Panc1 (cell line): ENCODE measurements around the gene SPRR2A. TPM values are rescaled to one million over a fixed set of nuclear protein-coding genes. Genes with fewer than 3 reads are reported as not detected.

Experiments used
- ATAC-seq: fragments of 200-7000 bp; cut with Tn5 transposase; 2 replicates; pipeline ENCODE4 v1.9.1; 2020; ENCODE audit warnings: mild to moderate bottlenecking, moderate library complexity
- BruUV-seq: library from RNA; stranded (reverse); fragments of 400-500 nt; replicated peaks from 2 replicates; lab custom pipeline; 2021; lab: Mats Ljungman, UMichigan
- CTCF ChIA-PET: fragments of 300-600 bp; sonication (Branson Sonifier 250); formaldehyde crosslinking; loops from one replicate; lab custom pipeline; 2022; ENCODE audit warnings: antibody characterized with exemption; lab: Charles Lee
- POLR2A ChIA-PET: fragments of 300-600 bp; sonication (Branson Sonifier 250); formaldehyde crosslinking; loops from one replicate; lab custom pipeline; 2022; ENCODE audit warnings: antibody characterized with exemption; lab: Charles Lee
- DNase-seq: peaks from one replicate; pipeline ENCODE4 v3.0.0-alpha.2; 2010; ENCODE audit warnings: low read depth, low spot score
- H3K27ac ChIP-seq: 2 replicates; pipeline ENCODE4 v1.5.1; 2011; ENCODE audit warnings: mild to moderate bottlenecking, low read length, inconsistent platforms
- H3K27me3 ChIP-seq: fragments of 200-500 bp; sonication (Bioruptor generic); 2 replicates; pipeline ENCODE4 v1.6.0; 2014; ENCODE audit warnings: low read length, inconsistent platforms; ENCODE audit not compliant: control insufficient read depth, insufficient read depth
- H3K36me3 ChIP-seq: fragments of 200-500 bp; sonication (Bioruptor generic); 2 replicates; pipeline ENCODE4 v1.5.1; 2014; ENCODE audit warnings: inconsistent platforms, mild to moderate bottlenecking, low read length, moderate library complexity; ENCODE audit not compliant: control insufficient read depth, insufficient read depth
- H3K4me1 ChIP-seq: 2 replicates; pipeline ENCODE4 v1.5.1; 2011; ENCODE audit warnings: inconsistent platforms, mild to moderate bottlenecking, low read length, moderate library complexity; ENCODE audit not compliant: control insufficient read depth, insufficient read depth
- H3K4me3 ChIP-seq, 2 experiments: 2 replicates each; pipeline ENCODE4 v1.5.1; 2011 to 2012; ENCODE audit warnings: low read depth in 2 of 2, low read length in 2 of 2, mild to moderate bottlenecking in 2 of 2, inconsistent platforms in 1 of 2, moderate library complexity in 1 of 2
- H3K9me3 ChIP-seq: fragments of 200-500 bp; sonication (Bioruptor generic); 2 replicates; pipeline ENCODE4 v1.5.1; 2014; ENCODE audit warnings: low read depth, mild to moderate bottlenecking, inconsistent platforms, low read length, moderate library complexity; ENCODE audit not compliant: control insufficient read depth, insufficient read depth
- POLR2AphosphoS5 ChIP-seq: IDR thresholded peaks from 2 replicates; pipeline ENCODE4 v1.6.1; 2012; ENCODE audit warnings: mild to moderate bottlenecking, low read depth, low read length, moderate library complexity
- SIN3A ChIP-seq: IDR thresholded peaks from 2 replicates; pipeline ENCODE4 v1.6.1; 2012; ENCODE audit warnings: low read depth, mild to moderate bottlenecking, low read length, moderate library complexity, borderline replicate concordance; ENCODE audit not compliant: insufficient read depth
- TCF7L2 ChIP-seq: IDR thresholded peaks from 2 replicates; pipeline ENCODE4 v1.6.1; 2011; ENCODE audit warnings: mild to moderate bottlenecking, low read depth, low read length, inconsistent platforms
- in situ Hi-C: cut with HindIII; loops from 2 replicates; pipeline ENCODE4 v1.10.0; 2016; ENCODE audit warnings: low sequenced_read_pairs, low pct_unique_long_range_greater_than_20kb
- intact Hi-C: fragments of 100-400 bp; cut with micrococcal nuclease; formaldehyde crosslinking; loops from one replicate; pipeline ENCODE4 v1.10.0; 2022; ENCODE audit not compliant: unreplicated experiment
- total RNA-seq: library from RNA; stranded (reverse); gene quantifications from one replicate; pipeline ENCODE4 v1.2.1, GENCODE V29; 2021; ENCODE audit not compliant: unreplicated experiment
- TF ChIP-seq, protein P1 (sequence below): fragments of 450-650 bp; IDR thresholded peaks from 2 replicates; pipeline ENCODE4 v1.5.1; 2017; ENCODE audit warnings: mild to moderate bottlenecking
- TF ChIP-seq, protein P2 (sequence below), 2 experiments: IDR thresholded peaks; 2 replicates each; pipeline ENCODE4 v1.6.1; 2011 to 2012; ENCODE audit warnings: low read depth in 2 of 2, control low read depth in 1 of 2, low read length in 1 of 2, mild to moderate bottlenecking in 1 of 2, moderate library complexity in 1 of 2; ENCODE audit not compliant: insufficient read depth in 1 of 2

SPRR2A gene
- total RNA-seq, 1 experiment from 2014 or later: not detected

GRCh38 chr1:153025797-153026196, 31.5 kb downstream of the SPRR2A start:
- intact Hi-C loops: no loop called here
- no peaks in the 10 kb centered on the region for H3K36me3 ChIP-seq
- no peaks in the 10 kb centered on the region for H3K9me3 ChIP-seq
- ChIA-PET POLR2A (no interaction called here), CTCF (no interaction called here)
- H3K27me3 ChIP-seq: no peaks in the 10 kb centered on the region
- no peak for TF ChIP-seq TCF7L2
- no peak for TF ChIP-seq SIN3A
- TF ChIP-seq, protein P1, sequence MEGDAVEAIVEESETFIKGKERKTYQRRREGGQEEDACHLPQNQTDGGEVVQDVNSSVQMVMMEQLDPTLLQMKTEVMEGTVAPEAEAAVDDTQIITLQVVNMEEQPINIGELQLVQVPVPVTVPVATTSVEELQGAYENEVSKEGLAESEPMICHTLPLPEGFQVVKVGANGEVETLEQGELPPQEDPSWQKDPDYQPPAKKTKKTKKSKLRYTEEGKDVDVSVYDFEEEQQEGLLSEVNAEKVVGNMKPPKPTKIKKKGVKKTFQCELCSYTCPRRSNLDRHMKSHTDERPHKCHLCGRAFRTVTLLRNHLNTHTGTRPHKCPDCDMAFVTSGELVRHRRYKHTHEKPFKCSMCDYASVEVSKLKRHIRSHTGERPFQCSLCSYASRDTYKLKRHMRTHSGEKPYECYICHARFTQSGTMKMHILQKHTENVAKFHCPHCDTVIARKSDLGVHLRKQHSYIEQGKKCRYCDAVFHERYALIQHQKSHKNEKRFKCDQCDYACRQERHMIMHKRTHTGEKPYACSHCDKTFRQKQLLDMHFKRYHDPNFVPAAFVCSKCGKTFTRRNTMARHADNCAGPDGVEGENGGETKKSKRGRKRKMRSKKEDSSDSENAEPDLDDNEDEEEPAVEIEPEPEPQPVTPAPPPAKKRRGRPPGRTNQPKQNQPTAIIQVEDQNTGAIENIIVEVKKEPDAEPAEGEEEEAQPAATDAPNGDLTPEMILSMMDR: no peak
- TF ChIP-seq POLR2AphosphoS5: no peak
- TF ChIP-seq, protein P2, sequence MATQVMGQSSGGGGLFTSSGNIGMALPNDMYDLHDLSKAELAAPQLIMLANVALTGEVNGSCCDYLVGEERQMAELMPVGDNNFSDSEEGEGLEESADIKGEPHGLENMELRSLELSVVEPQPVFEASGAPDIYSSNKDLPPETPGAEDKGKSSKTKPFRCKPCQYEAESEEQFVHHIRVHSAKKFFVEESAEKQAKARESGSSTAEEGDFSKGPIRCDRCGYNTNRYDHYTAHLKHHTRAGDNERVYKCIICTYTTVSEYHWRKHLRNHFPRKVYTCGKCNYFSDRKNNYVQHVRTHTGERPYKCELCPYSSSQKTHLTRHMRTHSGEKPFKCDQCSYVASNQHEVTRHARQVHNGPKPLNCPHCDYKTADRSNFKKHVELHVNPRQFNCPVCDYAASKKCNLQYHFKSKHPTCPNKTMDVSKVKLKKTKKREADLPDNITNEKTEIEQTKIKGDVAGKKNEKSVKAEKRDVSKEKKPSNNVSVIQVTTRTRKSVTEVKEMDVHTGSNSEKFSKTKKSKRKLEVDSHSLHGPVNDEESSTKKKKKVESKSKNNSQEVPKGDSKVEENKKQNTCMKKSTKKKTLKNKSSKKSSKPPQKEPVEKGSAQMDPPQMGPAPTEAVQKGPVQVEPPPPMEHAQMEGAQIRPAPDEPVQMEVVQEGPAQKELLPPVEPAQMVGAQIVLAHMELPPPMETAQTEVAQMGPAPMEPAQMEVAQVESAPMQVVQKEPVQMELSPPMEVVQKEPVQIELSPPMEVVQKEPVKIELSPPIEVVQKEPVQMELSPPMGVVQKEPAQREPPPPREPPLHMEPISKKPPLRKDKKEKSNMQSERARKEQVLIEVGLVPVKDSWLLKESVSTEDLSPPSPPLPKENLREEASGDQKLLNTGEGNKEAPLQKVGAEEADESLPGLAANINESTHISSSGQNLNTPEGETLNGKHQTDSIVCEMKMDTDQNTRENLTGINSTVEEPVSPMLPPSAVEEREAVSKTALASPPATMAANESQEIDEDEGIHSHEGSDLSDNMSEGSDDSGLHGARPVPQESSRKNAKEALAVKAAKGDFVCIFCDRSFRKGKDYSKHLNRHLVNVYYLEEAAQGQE (IDR thresholded peaks at IDR 0.05; ENCODE audit: insufficient read depth in 1 of 2, low read depth in 2 of 2, low read length in 1 of 2): no peak
- H3K4me1 ChIP-seq: no peaks in the 10 kb centered on the region
- no peak overlapping the region for H3K4me3 ChIP-seq
- no peak overlapping the region for H3K27ac ChIP-seq
- in situ Hi-C loops: no loop called here
- DNase-seq (no peak), ATAC-seq (no peak)
- no TSS peak for BruUV-seq

- Histone ChIP-seq H3K9me3 (no peaks in the 10 kb centered on the region), H3K27ac (no peak overlapping the region), H3K4me1 (no peaks in the 10 kb centered on the region), H3K4me3 (no peak overlapping the region), H3K36me3 (no peaks in the 10 kb centered on the region), H3K27me3 (no peaks in the 10 kb centered on the region)
- ATAC-seq (no peak), DNase-seq (no peak)
- ChIA-PET POLR2A (no interaction called here), CTCF (no interaction called here)
- TF ChIP-seq POLR2AphosphoS5: no peak
- TF ChIP-seq, protein P2 (IDR thresholded peaks at IDR 0.05; ENCODE audit: insufficient read depth in 1 of 2, low read depth in 2 of 2, low read length in 1 of 2): no peak
- in situ Hi-C loops (no loop called here), intact Hi-C loops (no loop called here)
- BruUV-seq: no TSS peak
These were observed 32.9 kb downstream of the SPRR2A start for GRCh38 chr1:153024413-153024812.
